Esophagus squamous epithelium (tissue), 5 donors: ENCODE data around the gene PDZD8. TPM values are rescaled to one million over a fixed set of nuclear protein-coding genes. Genes with fewer than 3 reads are reported as not detected.

Experiments
- DNase-seq: peaks from one replicate; lab custom pipeline; 2025; lab: John Stamatoyannopoulos, UW
- H3K27ac ChIP-seq, 4 donors: fragments of 200-600 bp; sonication (generic); one replicate each; pipeline ENCODE4 v1.5.1; 2016 to 2019; ENCODE audit warnings: mild to moderate bottlenecking in 1 of 4
- H3K27me3 ChIP-seq, 4 donors: fragments of 200-600 bp; sonication (generic); 1 replicate in 3 of 4; 2 replicates in 1 of 4; pipeline versions ENCODE4 v1.5.1 to v1.6.0; 2017 to 2021; ENCODE audit warnings: antibody characterized with exemption in 1 of 4
- H3K36me3 ChIP-seq, 3 donors: fragments of 200-600 bp; sonication (generic); one replicate each; pipeline ENCODE4 v1.5.1; 2016 to 2019
- H3K4me1 ChIP-seq, 3 donors: fragments of 200-600 bp; sonication (generic); one replicate each; pipeline ENCODE4 v1.5.1; 2017 to 2019
- H3K4me3 ChIP-seq, 4 donors: fragments of 200-600 bp; sonication (generic); 1 replicate in 3 of 4; 2 replicates in 1 of 4; pipeline ENCODE4 v1.5.1; 2016 to 2019; ENCODE audit warnings: mild to moderate bottlenecking in 2 of 4, moderate library complexity in 1 of 4
- H3K9me3 ChIP-seq, 3 donors: fragments of 200-600 bp; sonication (generic); one replicate each; pipeline ENCODE4 v1.5.1; 2016 to 2019
- POLR2A ChIP-seq, 4 donors: fragments of 450-650 bp; IDR thresholded peaks; one replicate each; pipeline ENCODE4 v1.6.1; 2017; ENCODE audit warnings: antibody characterized with exemption in 4 of 4, mild to moderate bottlenecking in 4 of 4, moderate library complexity in 3 of 4
- WGBS, 2 donors: methylation state at CpG; one replicate each; pipeline ENCODE4 v1.1.5; 2018; 5-methylcytosine and 5-hydroxymethylcytosine counted together
- intact Hi-C: fragments of 100-400 bp; cut with DNase I; formaldehyde crosslinking; loops from one replicate; pipeline ENCODE4 v1.15.0; 2022
- total RNA-seq, 4 donors: library from RNA; depleted of rRNA; stranded (reverse); fragments of >200 nt; gene quantifications; one replicate each; pipeline ENCODE4 v1.1.0, GENCODE V29; 2016
- TF ChIP-seq, protein P1 (sequence below), 6 experiments: fragments of 450-650 bp in 4 of 6; fragments of 200-600 bp in 2 of 6; sonication (generic) in 2 of 6; IDR thresholded peaks; one replicate each; pipeline ENCODE4 v1.5.1; 2016 to 2019; ENCODE audit warnings: antibody characterized with exemption in 6 of 6, mild to moderate bottlenecking in 4 of 6, moderate library complexity in 4 of 6
- donor health status: DM: yes; HTN: yes; CAD: no.

Gene PDZD8
- total RNA-seq, 4 donors from 2014 or later: 28.1 to 39.2 (median 32.9) TPM

- H3K27ac ChIP-seq: no peak overlapping the region
- H3K36me3 ChIP-seq: no peaks in the 10 kb centered on the region
- no peak for TF ChIP-seq POLR2A (IDR thresholded peaks at IDR 0.05)
- TF ChIP-seq, protein P1, sequence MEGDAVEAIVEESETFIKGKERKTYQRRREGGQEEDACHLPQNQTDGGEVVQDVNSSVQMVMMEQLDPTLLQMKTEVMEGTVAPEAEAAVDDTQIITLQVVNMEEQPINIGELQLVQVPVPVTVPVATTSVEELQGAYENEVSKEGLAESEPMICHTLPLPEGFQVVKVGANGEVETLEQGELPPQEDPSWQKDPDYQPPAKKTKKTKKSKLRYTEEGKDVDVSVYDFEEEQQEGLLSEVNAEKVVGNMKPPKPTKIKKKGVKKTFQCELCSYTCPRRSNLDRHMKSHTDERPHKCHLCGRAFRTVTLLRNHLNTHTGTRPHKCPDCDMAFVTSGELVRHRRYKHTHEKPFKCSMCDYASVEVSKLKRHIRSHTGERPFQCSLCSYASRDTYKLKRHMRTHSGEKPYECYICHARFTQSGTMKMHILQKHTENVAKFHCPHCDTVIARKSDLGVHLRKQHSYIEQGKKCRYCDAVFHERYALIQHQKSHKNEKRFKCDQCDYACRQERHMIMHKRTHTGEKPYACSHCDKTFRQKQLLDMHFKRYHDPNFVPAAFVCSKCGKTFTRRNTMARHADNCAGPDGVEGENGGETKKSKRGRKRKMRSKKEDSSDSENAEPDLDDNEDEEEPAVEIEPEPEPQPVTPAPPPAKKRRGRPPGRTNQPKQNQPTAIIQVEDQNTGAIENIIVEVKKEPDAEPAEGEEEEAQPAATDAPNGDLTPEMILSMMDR (IDR thresholded peaks at IDR 0.05): no peak
- intact Hi-C loops: no loop called here
- H3K27me3 ChIP-seq: no peaks in the 10 kb centered on the region
- no peaks in the 10 kb centered on the region for H3K9me3 ChIP-seq
- no peak overlapping the region for H3K4me3 ChIP-seq
- DNase-seq: no peak
- peaks cover 11 to 86% (median 29%) of the 10 kb centered on the region in 3 donors for H3K4me1 ChIP-seq
- 71 to 73% methylated on average over 6 of the region's 6 CpGs for WGBS, 2 donors
Observed at GRCh38 chr10:117364110-117364960, 10.9 kb downstream of the PDZD8 start.

DNA sequence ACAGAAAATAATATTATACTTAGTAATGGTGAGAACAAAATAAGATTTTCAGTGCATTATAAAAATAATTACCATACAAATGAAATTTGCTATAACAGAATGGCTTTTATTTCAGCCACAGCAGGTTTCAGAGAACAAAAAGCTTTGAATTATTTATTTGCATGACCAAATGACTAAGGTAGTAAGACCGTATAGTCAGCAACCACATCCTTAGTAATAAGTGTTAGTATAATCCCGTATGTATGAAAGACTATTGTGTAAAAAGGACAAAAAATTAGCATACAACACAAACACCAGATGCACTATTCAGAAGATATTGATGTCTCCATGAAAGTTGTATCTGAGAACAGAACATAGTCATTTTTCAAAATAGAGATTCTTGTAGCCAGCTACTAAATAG, 12.2 kb downstream of the PDZD8 start:
- no peak for DNase-seq
- intact Hi-C loops: no loop called here
- Histone ChIP-seq H3K9me3 (no peaks in the 10 kb centered on the region), H3K36me3 (no peaks in the 10 kb centered on the region), H3K27ac (no peak overlapping the region), H3K4me3 (no peak overlapping the region), H3K4me1 (peaks cover 11 to 73% (median 29%) of the 10 kb centered on the region in 3 donors), H3K27me3 (no peaks in the 10 kb centered on the region)
- no peak for TF ChIP-seq POLR2A (IDR thresholded peaks at IDR 0.05)
- TF ChIP-seq, protein P1 (IDR thresholded peaks at IDR 0.05): no peak
- WGBS, 2 donors: 23 to 41% methylated on average over 2 of the region's 2 CpGs

DNA sequence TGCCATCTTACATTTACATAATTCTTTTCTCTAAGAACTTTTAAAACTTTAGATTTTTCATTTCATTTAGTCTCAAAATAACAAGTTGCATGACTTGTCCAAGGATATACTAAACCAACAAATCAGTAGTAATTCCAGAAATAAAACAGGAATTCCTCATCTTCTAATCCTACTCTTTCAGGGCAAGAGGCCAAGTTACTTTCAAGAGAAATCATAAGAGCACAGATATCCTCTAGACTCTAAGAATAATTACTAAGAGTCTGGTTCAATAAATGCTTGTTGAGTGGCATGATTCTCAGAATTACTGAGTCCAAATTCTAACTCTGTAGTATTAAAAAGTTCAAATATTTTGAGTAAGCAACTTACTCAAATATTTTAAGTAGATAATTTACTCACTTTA, 12.9 kb downstream of the PDZD8 start:
- Histone ChIP-seq H3K27me3 (no peaks in the 10 kb centered on the region), H3K4me3 (no peak overlapping the region), H3K9me3 (no peaks in the 10 kb centered on the region), H3K4me1 (peaks cover 11 to 66% (median 26%) of the 10 kb centered on the region in 3 donors), H3K27ac (no peak overlapping the region), H3K36me3 (no peaks in the 10 kb centered on the region)
- DNase-seq: no peak
- no peak for TF ChIP-seq POLR2A (IDR thresholded peaks at IDR 0.05)
- TF ChIP-seq, protein P1 (IDR thresholded peaks at IDR 0.05): no peak
- intact Hi-C loops: no loop called here

- TF ChIP-seq, protein P1 (IDR thresholded peaks at IDR 0.05): no peak
- TF ChIP-seq POLR2A (IDR thresholded peaks at IDR 0.05): no peak
- H3K27me3 ChIP-seq: no peaks in the 10 kb centered on the region
- no peaks in the 10 kb centered on the region for H3K9me3 ChIP-seq
- 25 to 43% methylated on average over 3 of the region's 3 CpGs for WGBS, 2 donors
- no peak for DNase-seq
- peaks cover 11 to 54% (median 15%) of the 10 kb centered on the region in 3 donors for H3K4me1 ChIP-seq
- H3K27ac ChIP-seq: no peak overlapping the region
- no peak overlapping the region for H3K4me3 ChIP-seq
- H3K36me3 ChIP-seq: no peaks in the 10 kb centered on the region
- intact Hi-C loops: no loop called here
Observed at GRCh38 chr10:117360994-117361667, 14.1 kb downstream of the PDZD8 start.

- Histone ChIP-seq H3K9me3 (no peaks in the 10 kb centered on the region), H3K4me1 (peaks cover 9 to 43% (median 11%) of the 10 kb centered on the region in 3 donors), H3K27me3 (no peaks in the 10 kb centered on the region), H3K36me3 (no peaks in the 10 kb centered on the region), H3K4me3 (no peak overlapping the region), H3K27ac (no peak overlapping the region)
- no peak for DNase-seq
- TF ChIP-seq, protein P1 (IDR thresholded peaks at IDR 0.05): no peak
- no peak for TF ChIP-seq POLR2A (IDR thresholded peaks at IDR 0.05)
- 29 to 45% methylated on average over 1 of the region's 1 CpG for WGBS, 2 donors
- intact Hi-C loops: no loop called here
Observed at GRCh38 chr10:117360016-117360415, 15.2 kb downstream of the PDZD8 start.
